K562 (cell line): ENCODE data around the gene CFD. TPM values are rescaled to one million over a fixed set of nuclear protein-coding genes. Genes with fewer than 3 reads are reported as not detected.

Source experiments
- ATAC-seq: fragments of 200-7000 bp; cut with Tn5 transposase; 3 replicates; pipeline ENCODE4 v1.9.1; 2020; ENCODE audit warnings: moderate library complexity
- BruUV-seq: library from RNA; stranded (reverse); fragments of 400-500 nt; replicated peaks from 2 replicates; lab custom pipeline; 2021; lab: Mats Ljungman, UMichigan
- CTCF ChIA-PET: fragments of 300-600 bp; formaldehyde crosslinking; extraction: SDS; loops from one replicate; lab custom pipeline; 2021; ENCODE audit warnings: low intra/inter-chr PET ratio; lab: Yijun Ruan, JAX
- POLR2A ChIA-PET: fragments of 300-600, 350-650 bp; sonication (Branson Sonifier 250); formaldehyde crosslinking; extraction: SDS; loops from one replicate; lab custom pipeline; 2021; ENCODE audit warnings: antibody characterized with exemption, inconsistent platforms; lab: Yijun Ruan, JAX
- DNase-seq, 4 experiments: peaks; one replicate each; pipeline versions ENCODE4 v3.0.0 to v3.0.0-alpha.2; 2011 to 2018; ENCODE audit warnings: low spot score in 3 of 4, mixed read lengths in 3 of 4; ENCODE audit errors: extremely low read depth in 1 of 4
- FAIRE-seq: peaks from 2 replicates; lab custom pipeline; 2011; peaks lifted over from hg19 to GRCh38; lab: Jason Lieb, UNC
- H2AFZ ChIP-seq: 2 replicates; pipeline ENCODE4 v1.6.0; 2011; ENCODE audit warnings: low read depth, low read length, control low read depth, inconsistent platforms
- H3K27ac ChIP-seq: fragments of 200-600 bp; 3 replicates; pipeline ENCODE4 v1.8.0; 2011; ENCODE audit warnings: low read depth, mild to moderate bottlenecking, control low read depth, inconsistent platforms, low read length, moderate library complexity, mixed read lengths; ENCODE audit errors: extremely low read depth
- H3K27me3 ChIP-seq, 2 experiments: fragments of 300-600 bp in 1 of 2; 2 replicates in 1 of 2; 3 replicates in 1 of 2; pipeline versions ENCODE4 v1.6.0 to v1.8.0; 2011; ENCODE audit warnings: inconsistent platforms in 2 of 2, low read length in 2 of 2, mild to moderate bottlenecking in 1 of 2, mixed read lengths in 1 of 2, moderate library complexity in 1 of 2; ENCODE audit not compliant: control insufficient read depth in 2 of 2, insufficient read depth in 2 of 2
- H3K36me3 ChIP-seq: fragments of 300-600 bp; 3 replicates; pipeline ENCODE4 v1.8.0; 2011; ENCODE audit warnings: mild to moderate bottlenecking, low read length, inconsistent platforms; ENCODE audit not compliant: control insufficient read depth, insufficient read depth
- H3K4me1 ChIP-seq, 2 experiments: fragments of 200-600 bp in 1 of 2; replicated peaks in 1 of 2; 2 replicates in 1 of 2; 3 replicates in 1 of 2; pipeline versions ENCODE4 v1.5.1 to v1.8.0; 2011; ENCODE audit warnings: inconsistent platforms in 2 of 2, low read length in 2 of 2, mild to moderate bottlenecking in 1 of 2, mixed read lengths in 1 of 2, moderate library complexity in 1 of 2; ENCODE audit not compliant: control insufficient read depth in 2 of 2, insufficient read depth in 2 of 2
- H3K4me2 ChIP-seq: 2 replicates; pipeline ENCODE4 v1.6.1; 2011; ENCODE audit warnings: low read length, control low read depth, inconsistent platforms, mixed read lengths; ENCODE audit not compliant: insufficient read depth
- H3K4me3 ChIP-seq: fragments of 200-600 bp; sonication (generic), shearing (Covaris generic); 2 replicates; pipeline ENCODE4 v1.5.1; 2016; ENCODE audit warnings: control low read depth, inconsistent platforms
- H3K79me2 ChIP-seq: fragments of 200-600 bp; 3 replicates; pipeline ENCODE4 v1.8.0; 2011; ENCODE audit warnings: low read length, inconsistent platforms; ENCODE audit not compliant: control insufficient read depth, insufficient read depth
- H3K9ac ChIP-seq, 2 experiments: 2 replicates each; pipeline versions ENCODE4 v1.6.0 to v1.6.1; 2011; ENCODE audit warnings: low read depth in 2 of 2, low read length in 2 of 2, control low read depth in 1 of 2, inconsistent platforms in 1 of 2, mild to moderate bottlenecking in 1 of 2, mixed read lengths in 1 of 2; ENCODE audit not compliant: insufficient read depth in 1 of 2
- H3K9me1 ChIP-seq: one replicate; pipeline ENCODE4 v1.6.0; 2011; ENCODE audit warnings: inconsistent platforms, mild to moderate bottlenecking, low read length, moderate library complexity; ENCODE audit not compliant: control insufficient read depth, insufficient read depth
- H3K9me3 ChIP-seq: replicated peaks from 2 replicates; pipeline ENCODE4 v1.5.1; 2011; ENCODE audit warnings: low read depth, low read length, inconsistent platforms; ENCODE audit not compliant: control insufficient read depth, insufficient read depth
- H4K20me1 ChIP-seq: replicated peaks from 2 replicates; pipeline ENCODE4 v1.6.1; 2011; ENCODE audit warnings: low read length, inconsistent platforms, mixed read lengths; ENCODE audit not compliant: control insufficient read depth, insufficient read depth
- C11orf30 ChIP-seq: fragments of 450-650 bp; IDR thresholded peaks from 2 replicates; pipeline ENCODE4 v1.6.1; 2016; ENCODE audit warnings: low read depth, mild to moderate bottlenecking
- CCNT2 ChIP-seq: IDR thresholded peaks from 2 replicates; pipeline ENCODE4 v1.6.1; 2011; ENCODE audit warnings: borderline replicate concordance, low read depth, mild to moderate bottlenecking, moderate library complexity, mixed read lengths, low read length; ENCODE audit not compliant: insufficient read length; ENCODE audit errors: extremely low read depth
- GTF2E2 ChIP-seq: fragments of 200-800 bp; sonication (Bioruptor generic); IDR thresholded peaks from 2 replicates; pipeline ENCODE4 v1.6.1; 2016; ENCODE audit warnings: missing genetic modification characterization, missing compliant biosample characterization
- MCM5 ChIP-seq: fragments of 450-650 bp; IDR thresholded peaks from 2 replicates; pipeline ENCODE4 v1.6.1; 2016; ENCODE audit warnings: low read depth
- MYNN ChIP-seq, 2 experiments: sonication (generic); formaldehyde crosslinking in 1 of 2; IDR thresholded peaks; 2 replicates each; pipeline versions ENCODE4 v1.5.0 to v1.6.1; 2016 to 2020; ENCODE audit warnings: antibody characterized with exemption in 1 of 2, missing genetic modification reagents in 1 of 2
- NONO ChIP-seq, 2 experiments: fragments of 200-400 bp in 1 of 2; fragments of 450-650 bp in 1 of 2; formaldehyde crosslinking in 1 of 2; IDR thresholded peaks; 2 replicates each; pipeline ENCODE4 v1.6.1; 2017; ENCODE audit warnings: low read depth in 2 of 2, mild to moderate bottlenecking in 2 of 2, moderate library complexity in 2 of 2, low read length in 1 of 2
- POLR2A ChIP-seq: fragments of 450-650 bp; conservative IDR thresholded peaks from 2 replicates; pipeline ENCODE4 v1.6.1; 2016
- POLR2AphosphoS2 ChIP-seq: IDR thresholded peaks from 2 replicates; pipeline ENCODE4 v1.6.1; 2012; ENCODE audit warnings: low read length, improper control_type of control experiment
- POLR2AphosphoS5 ChIP-seq: IDR thresholded peaks from 2 replicates; pipeline ENCODE4 v1.6.1; 2011; ENCODE audit warnings: mild to moderate bottlenecking, low read depth, low read length, moderate library complexity; ENCODE audit not compliant: control insufficient read depth, insufficient read depth
- POLR2G ChIP-seq: fragments of 200-400 bp; formaldehyde crosslinking; IDR thresholded peaks from 2 replicates; pipeline ENCODE4 v1.6.1; 2017; ENCODE audit warnings: low read depth, mild to moderate bottlenecking, antibody characterized with exemption, low read length, moderate library complexity
- RBFOX2 ChIP-seq: fragments of 200-400 bp; formaldehyde crosslinking; IDR thresholded peaks from 2 replicates; pipeline ENCODE4 v1.6.1; 2017; ENCODE audit warnings: low read depth, mild to moderate bottlenecking, low read length, moderate library complexity
- RBM22 ChIP-seq: fragments of 200-400 bp; formaldehyde crosslinking; IDR thresholded peaks from 2 replicates; pipeline ENCODE4 v1.6.1; 2018; ENCODE audit warnings: low read length, low read depth; ENCODE audit not compliant: poor library complexity, severe bottlenecking
- SUPT5H ChIP-seq: fragments of 450-650 bp; IDR thresholded peaks from 2 replicates; pipeline ENCODE4 v1.6.1; 2016
- TFE3 ChIP-seq: fragments of 450-650 bp; formaldehyde crosslinking; IDR thresholded peaks from 2 replicates; pipeline ENCODE4 v1.4.0; 2020; ENCODE audit warnings: mild to moderate bottlenecking, mixed read lengths
- ZBTB33 ChIP-seq: sonication (generic); formaldehyde crosslinking; IDR thresholded peaks from 2 replicates; pipeline ENCODE4 v1.8.1; 2023; ENCODE audit warnings: mild to moderate bottlenecking, missing genetic modification reagents
- ZBTB43 ChIP-seq: sonication (generic); formaldehyde crosslinking; IDR thresholded peaks from 2 replicates; pipeline ENCODE4 v1.8.0; 2023; ENCODE audit warnings: mild to moderate bottlenecking, missing genetic modification reagents
- WGBS: fragments of 100-300 bp; shearing (Covaris generic); methylation state at CpG from one replicate; pipeline ENCODE4 v1.1.6; 2016; ENCODE audit warnings: low coverage, mixed read lengths; ENCODE audit not compliant: insufficient coverage; ENCODE audit errors: missing lambda C conversion rate; 5-methylcytosine and 5-hydroxymethylcytosine counted together
- in situ Hi-C: fragments of 300-500 bp; cut with MboI; formaldehyde crosslinking; loops from 4 replicates; pipeline ENCODE4 v1.15.0; 2018; ENCODE audit warnings: inconsistent platforms, mixed read lengths
- intact Hi-C: fragments of 100-400 bp; cut with micrococcal nuclease; formaldehyde crosslinking; loops from 2 replicates; pipeline ENCODE4 v1.14.2; 2022
- polyA plus RNA-seq, 8 experiments: library from polyadenylated mRNA; depleted of rRNA in 4 of 8; stranded (reverse) in 5 of 8; unstranded in 3 of 8; fragments of >200 nt; fragmentation: Nextera tagmentation in 2 of 8; fragmentation: Illumina TruSeq in 1 of 8; extraction: Ambion mirVana in 2 of 8; extraction: Trizol in 1 of 8; gene quantifications; 2 replicates each; pipeline versions ENCODE4 v1.2.1 to v1.2.3, GENCODE V29; 2011 to 2014; ENCODE audit warnings: inconsistent platforms in 1 of 8, missing spikeins in 1 of 8
- total RNA-seq, 7 experiments: library from RNA; depleted of rRNA in 6 of 7; stranded (reverse); fragments of >200 nt in 6 of 7; fragmentation: Illumina TruSeq in 2 of 7; extraction: Trizol in 2 of 7; gene quantifications; 2 replicates each; pipeline versions ENCODE4 v1.2.1 to v1.2.3, GENCODE V29; 2011 to 2021; ENCODE audit warnings: low replicate concordance in 1 of 7

The CFD gene
- total and polyA plus RNA-seq, 9 of the 15 experiments (the other 6 are each of a cell fraction or from before 2014, with no cell fraction given): 0.52 to 59.4 (median 7.6) TPM

- FAIRE-seq (no peak), ATAC-seq (peak; percentile 9; the same call in 2 of the 3 replicates)
- no peak overlapping the region for H3K27ac ChIP-seq
Observed at GRCh38 chr19:810883-811489, 48.5 kb upstream of the CFD start.

More at GRCh38 chr19:810883-811489, 48.5 kb upstream of the CFD start:
- Histone ChIP-seq H2AFZ (no peak overlapping the region), H3K27me3 (no peaks in the 10 kb centered on the region), H3K9me3 (peaks cover 3% of the 10 kb centered on the region), H3K9me1 (no peaks in the 10 kb centered on the region), H4K20me1 (no peaks in the 10 kb centered on the region), H3K4me1 (peaks cover 0 to 44% of the 10 kb centered on the region in 2 experiments; a peak in 2 of 5 replicates), H3K36me3 (peaks cover 92% of the 10 kb centered on the region), H3K79me2 (peaks cover 31% of the 10 kb centered on the region), H3K4me2 (no peak overlapping the region), H3K4me3 (no peak overlapping the region), H3K9ac (no peak overlapping the region)
- ChIA-PET POLR2A (interaction anchor here (1.2 to 3.0 kb wide), 3 partner anchors 8 to 12 kb away, joined by 3 to 20 read pairs (median 8); no protein-coding TSS in a partner anchor), CTCF (no interaction called here)
- 96% methylated on average over 14 of the region's 25 CpGs for WGBS
- BruUV-seq: no TSS peak
- TF ChIP-seq C11orf30 (no peak), MCM5 (no peak), RBFOX2 (peak; percentile 64), SUPT5H (peak; percentile 56; the same call in 1 of the 2 replicates), MYNN (IDR thresholded peaks at IDR 0.05) (0 out of 2 replicates have a peak, but pooled peaks have one; percentile 6), MYNN (CRISPR knock-in tag; IDR thresholded peaks at IDR 0.05) (no peak), RBM22 (peak; percentile 76), POLR2AphosphoS5 (0 out of 2 replicates have a peak, but pooled peaks have one; percentile 12), GTF2E2 (tag) (no peak), POLR2G (peak; percentile 65), ZBTB43 (CRISPR knock-in tag) (no peak), ZBTB33 (peak; percentile 73; the same call in 1 of the 2 replicates), TFE3 (peak; percentile 27), POLR2A (peak; percentile 24; the same call in 1 of the 2 replicates), NONO (IDR thresholded peaks at IDR 0.05; ENCODE audit: low read depth in 2 of 2, low read length in 1 of 2) (no peak), CCNT2 (peak; percentile 40), POLR2AphosphoS2 (peak; percentile 36; the same call in 1 of the 2 replicates)
- in situ Hi-C loops: no loop called here
- intact Hi-C loops: no loop called here
- DNase-seq: peak in 2 of 4 experiments; percentile 36 to 40
